ENCODE results near the gene TESK2.
A peak's percentile ranks its signal among the peaks of the same experiment; 100 is the strongest.
"Not testable (repeated sequence)": the region's sequence is repeated elsewhere in the genome, so short reads cannot be mapped to it uniquely, and the experiment has no call there.

TESK2 gene

GRCh38 chr1:45378184-45378583 lies 112.8 kb downstream of the TESK2 start:
- no peak for DNase-seq (ENCODE audit: low read depth in 2 of 2)

GRCh38 chr1:45375104-45376090 lies 115.6 kb downstream of the TESK2 start:
- no peak for DNase-seq (ENCODE audit: low read depth in 2 of 2)

DNA sequence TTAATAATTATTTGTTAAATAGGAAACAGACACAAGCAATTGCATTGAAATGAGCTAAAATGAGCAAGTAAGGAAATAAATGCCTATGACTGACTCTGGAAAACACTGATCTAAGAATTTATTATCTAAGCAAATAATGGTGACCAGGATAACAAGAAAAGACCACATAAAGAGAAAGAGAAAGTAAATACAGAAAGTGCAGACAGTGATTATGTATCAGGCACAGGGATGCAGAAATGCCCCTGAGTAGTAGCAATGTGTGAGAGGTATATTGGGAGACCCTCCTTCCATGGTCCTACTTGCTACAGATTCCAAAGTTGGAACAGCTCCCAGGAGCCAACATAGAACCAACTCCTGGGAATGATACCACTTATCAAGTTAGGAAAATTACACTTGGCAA lies 117.4 kb downstream of the TESK2 start:
- no peak for DNase-seq (ENCODE audit: low read depth in 2 of 2)

DNA sequence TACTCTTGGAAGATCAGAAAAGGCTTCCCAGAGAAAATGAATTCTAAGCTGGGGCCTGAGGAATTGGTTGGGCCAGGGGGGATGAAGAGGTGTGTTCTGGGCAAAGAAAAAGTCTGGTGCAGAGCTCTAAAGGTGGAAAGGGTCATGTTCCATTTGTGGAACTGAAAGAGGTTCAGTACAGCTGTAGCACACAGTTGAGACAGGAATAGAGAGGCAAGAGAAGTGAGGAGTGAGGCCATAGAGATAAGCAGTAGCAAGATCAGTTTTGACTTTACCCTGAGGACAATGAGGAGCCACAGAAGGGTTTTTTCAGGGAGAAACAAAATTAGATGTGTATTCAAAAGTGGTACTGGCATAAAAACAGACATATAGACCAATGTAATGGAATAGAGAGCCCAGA lies 120.4 kb downstream of the TESK2 start:
- DNase-seq (ENCODE audit: low read depth in 2 of 2): no peak

DNA sequence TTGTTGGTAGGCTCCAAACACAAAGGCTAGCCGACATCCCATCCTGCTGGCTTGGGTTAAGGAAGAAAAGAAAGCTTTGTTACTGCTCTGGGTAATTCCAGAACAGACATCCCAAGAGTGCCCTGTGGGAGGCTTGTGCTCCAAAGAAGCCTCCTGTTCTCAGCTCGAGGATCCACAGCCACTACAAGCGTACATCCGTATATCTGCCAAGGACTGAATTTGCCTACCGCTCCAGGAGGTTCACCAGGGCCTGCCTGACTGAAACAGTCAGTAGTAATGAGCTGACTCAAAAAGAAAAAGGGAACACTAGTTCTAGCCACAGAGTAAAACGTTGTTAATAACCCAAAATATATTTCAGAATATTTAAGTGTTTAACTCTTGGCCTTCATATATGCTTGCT lies 125.9 kb downstream of the TESK2 start:
- no peak for DNase-seq (ENCODE audit: low read depth in 2 of 2)

GRCh38 chr1:45364294-45364693 lies 126.7 kb downstream of the TESK2 start:
- DNase-seq (ENCODE audit: low read depth in 2 of 2): no peak

DNA sequence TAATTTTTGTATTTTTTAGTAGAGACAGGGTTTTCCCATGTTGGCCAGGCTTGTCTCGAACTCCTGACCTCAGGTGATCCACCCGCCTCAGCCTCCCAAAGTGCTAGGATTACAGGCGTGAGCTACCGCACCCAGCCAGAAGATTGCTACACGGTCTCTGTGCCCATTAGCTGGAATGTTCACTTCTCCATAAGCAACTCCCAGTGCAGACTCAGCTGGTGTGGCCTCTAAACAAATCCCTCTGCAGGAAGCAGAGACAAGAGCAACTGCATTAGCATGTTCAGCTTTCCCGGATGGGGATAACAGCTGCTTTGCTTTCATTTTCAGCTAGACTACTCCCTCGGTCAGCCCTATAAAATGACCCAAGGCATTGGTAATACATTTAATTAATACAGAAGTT lies 130.0 kb downstream of the TESK2 start:
- DNase-seq (ENCODE audit: low read depth in 2 of 2): not testable (repeated sequence)

- DNase-seq (ENCODE audit: low read depth in 2 of 2): no peak
Measured at GRCh38 chr1:45359882-45360513, 131.0 kb downstream of the TESK2 start.

DNA sequence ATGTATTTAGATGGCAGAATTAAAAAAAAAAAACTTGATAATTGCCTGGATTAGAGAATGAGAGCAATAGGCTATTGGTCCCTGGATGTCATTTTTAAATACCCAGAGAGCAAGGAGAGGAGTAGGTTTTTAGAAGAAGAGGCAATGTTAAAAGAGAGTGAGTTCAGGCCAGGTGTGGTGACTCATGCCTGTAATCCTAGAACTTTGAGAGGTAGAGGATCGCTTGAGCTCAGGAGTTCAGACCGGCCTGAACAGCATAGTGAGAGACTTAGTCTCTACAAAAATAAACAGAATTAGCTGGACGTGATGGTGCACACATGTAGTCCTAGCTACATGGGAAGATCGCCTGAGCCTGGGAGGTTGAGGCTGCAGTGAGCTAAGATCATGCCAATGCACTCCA lies 134.8 kb downstream of the TESK2 start:
- no peak for DNase-seq (ENCODE audit: low read depth in 2 of 2)

DNA sequence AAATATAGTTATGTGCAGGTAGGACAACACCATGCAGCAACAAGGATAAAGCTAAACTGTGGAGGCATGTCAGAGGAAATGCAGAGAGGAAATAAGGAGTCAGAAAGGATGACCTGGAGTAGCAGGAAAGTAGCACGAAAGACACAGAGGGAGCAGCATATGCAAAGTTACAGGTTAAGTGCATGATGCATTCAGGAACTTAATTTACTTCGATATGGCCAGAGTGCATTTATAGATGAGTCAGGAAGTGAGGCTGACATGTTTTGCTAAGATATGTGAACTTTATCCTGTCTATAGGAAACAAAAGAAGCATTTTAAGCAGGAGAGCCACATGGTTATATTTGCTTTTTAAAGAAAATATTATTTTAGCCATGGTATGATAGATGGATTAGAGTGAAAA lies 135.3 kb downstream of the TESK2 start:
- no peak for DNase-seq (ENCODE audit: low read depth in 2 of 2)

DNA sequence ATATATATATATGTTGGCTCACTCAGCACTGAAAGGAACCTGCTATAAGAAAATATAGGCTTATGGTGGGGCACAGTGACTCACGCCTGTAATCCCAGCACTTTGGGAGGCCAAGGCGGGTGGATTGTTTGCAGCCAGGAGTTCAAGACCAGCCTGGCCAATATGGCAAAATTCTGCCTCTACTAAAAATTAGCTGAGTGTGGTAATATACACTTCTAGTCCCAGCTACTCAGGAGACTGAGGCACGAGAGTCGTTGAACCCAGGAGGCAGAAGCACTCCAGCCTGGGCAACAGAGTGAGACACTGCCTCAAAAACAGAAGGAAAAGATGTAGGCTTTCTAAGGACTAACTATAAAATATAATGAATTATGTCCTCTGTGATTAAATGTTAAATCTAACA lies 136.1 kb downstream of the TESK2 start:
- no peak for DNase-seq (ENCODE audit: low read depth in 2 of 2)

DNA sequence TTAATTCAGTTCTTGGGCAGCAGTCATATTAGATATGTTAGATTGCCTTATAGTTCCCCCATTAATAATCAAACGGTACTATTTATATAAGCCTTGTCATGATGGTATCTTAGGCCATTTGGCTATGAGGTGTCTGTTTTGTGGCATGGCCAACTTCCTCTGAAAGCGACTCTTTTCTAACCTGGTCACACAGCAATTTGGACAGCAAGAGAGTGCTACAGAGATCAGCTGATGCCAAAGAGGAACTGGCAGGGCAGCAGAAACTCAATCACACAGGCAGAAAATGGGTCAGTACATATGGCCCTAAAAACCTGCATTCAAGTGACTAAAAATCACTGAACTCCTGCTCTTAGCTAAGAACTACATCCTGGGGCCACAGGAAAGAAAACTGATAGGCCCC lies 137.3 kb downstream of the TESK2 start:
- no peak for DNase-seq (ENCODE audit: low read depth in 2 of 2)

DNA sequence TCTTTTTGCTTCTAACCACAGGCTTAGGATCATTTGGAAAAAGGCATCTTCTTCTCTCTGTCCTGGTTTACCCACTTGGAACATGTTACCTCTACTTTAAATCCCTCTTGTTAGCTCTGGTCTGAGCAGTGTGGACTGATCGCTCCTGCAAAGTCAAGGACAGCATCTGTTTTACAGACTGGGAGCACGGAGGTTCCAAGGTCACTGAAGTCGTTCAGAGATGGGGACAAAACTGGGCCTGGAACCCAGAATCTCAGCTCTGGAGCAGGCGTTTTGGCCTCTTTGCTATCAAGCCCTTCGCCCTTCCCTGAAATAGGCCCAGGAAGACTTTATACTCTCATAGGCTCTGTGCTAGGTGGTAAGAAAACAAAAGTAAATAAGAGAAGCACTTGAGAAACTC lies 139.5 kb downstream of the TESK2 start:
- no peak for DNase-seq (ENCODE audit: low read depth in 2 of 2)

- no peak for DNase-seq (ENCODE audit: low read depth in 2 of 2)
Measured at GRCh38 chr1:45348966-45349677, 141.8 kb downstream of the TESK2 start.

DNA sequence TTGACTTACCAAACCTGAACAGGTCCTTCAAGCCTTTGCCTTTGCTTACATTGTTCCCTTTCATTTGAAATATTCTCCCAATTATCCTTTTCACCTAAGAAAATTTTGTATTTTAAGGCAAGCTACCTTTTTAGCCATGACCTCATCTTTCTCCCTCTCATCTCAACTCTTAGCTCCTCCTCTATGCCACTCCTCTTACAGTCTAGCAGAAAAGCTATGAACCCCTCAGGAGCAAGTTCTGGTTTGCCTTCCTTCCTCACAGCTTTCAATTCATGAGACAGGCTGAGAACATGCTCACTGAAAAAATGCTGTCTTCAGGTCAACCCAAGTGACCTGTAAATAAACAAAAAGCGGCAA lies 142.4 kb downstream of the TESK2 start:
- no peak for DNase-seq (ENCODE audit: low read depth in 2 of 2)

DNA sequence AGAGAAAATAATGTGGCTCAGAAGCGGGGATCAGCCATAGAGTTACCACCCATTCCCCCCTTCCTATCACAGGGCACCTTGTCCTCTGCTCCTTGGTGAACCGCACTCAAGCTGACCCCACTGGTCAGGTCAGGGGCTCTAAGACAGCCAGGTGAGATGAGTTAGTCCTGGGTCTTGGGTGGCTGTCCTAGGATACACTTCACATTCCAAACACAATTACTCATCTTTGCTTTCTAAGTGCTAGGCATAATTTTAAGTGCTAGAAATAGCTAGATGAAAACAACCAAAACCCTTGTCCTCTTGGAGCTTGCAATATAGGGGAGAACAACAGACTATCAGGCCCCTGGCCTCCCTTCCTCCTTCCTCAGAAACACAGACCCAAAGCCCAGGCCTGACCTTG lies 142.9 kb downstream of the TESK2 start:
- no peak for DNase-seq (ENCODE audit: low read depth in 2 of 2)

GRCh38 chr1:45346473-45346872 lies 144.5 kb downstream of the TESK2 start:
- no peak for DNase-seq (ENCODE audit: low read depth in 2 of 2)

DNA sequence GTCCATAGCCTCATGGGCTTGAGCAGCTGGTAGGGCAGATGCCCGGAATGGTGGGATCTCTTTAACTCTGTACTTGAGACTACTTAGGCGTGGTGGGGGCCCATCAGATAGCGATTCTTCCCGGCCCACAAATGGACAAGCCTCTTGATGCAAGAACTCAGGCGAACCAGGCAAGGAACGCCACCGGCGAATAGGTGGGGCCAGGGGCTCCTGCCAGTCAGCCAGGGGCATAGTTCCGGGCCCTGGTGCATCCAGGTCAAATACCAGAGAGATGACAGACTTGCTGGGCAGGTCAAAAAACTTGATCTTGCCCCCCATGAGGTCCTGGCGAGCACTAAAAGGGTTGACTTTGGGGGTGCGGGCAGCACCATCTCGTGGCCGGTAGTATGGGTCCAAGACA lies 145.9 kb downstream of the TESK2 start:
- DNase-seq (ENCODE audit: low read depth in 2 of 2): no peak

- DNase-seq (ENCODE audit: low read depth in 2 of 2): no peak
Measured at GRCh38 chr1:45344499-45344898, 146.5 kb downstream of the TESK2 start.

DNA sequence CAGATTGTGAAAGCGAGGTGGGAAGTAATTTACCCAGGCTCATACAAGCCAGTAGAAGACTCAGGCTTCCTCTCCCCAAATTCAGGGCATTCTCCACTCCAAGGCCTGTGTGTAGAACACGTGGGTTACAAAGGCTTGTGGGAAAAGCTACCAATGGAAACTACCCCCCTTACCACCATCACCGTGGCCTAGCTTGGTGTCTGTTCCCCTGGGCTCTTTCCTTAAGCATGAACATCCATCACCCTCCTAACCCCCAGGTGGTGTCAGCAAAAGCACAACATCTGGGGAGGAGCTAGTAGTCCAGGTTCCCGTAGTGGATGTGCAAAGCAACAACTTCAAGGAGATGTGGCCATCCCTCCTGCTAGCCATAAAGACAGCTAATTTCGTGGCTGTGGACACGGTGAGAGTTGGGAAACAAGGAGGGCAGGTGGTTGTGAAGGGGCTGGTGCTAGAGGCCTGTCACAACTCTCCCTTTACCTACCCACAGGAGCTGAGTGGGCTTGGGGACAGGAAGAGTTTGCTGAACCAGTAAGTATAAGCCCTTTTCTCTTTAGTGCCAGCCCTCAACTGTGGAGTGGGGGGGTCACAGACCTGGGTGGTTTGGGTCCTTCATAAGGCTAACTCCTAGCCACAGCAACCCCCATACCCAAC lies 150.0 kb downstream of the TESK2 start:
- DNase-seq (ENCODE audit: low read depth in 2 of 2): no peak

GRCh38 chr1:45339789-45340558 lies 151.0 kb downstream of the TESK2 start, which contains the start of the genes MUTYH and TOE1:
MUTYH (minus strand) TSS chr1:45340440; CDS start chr1:45334505, 5,935 bp downstream.
TOE1 (plus strand) TSS chr1:45340170; CDS start chr1:45340253, 83 bp downstream.
- peak; percentile 81 to 85 for DNase-seq (ENCODE audit: low read depth in 2 of 2)

All from activated CD8-positive, alpha-beta memory T cell treated with anti-CD3 and anti-CD28 coated beads for 4 hours (primary cell).